Mesenteric fat pad (tissue), 1 donor: Measurements from ENCODE around the gene FOXJ1. TPM values are rescaled to one million over a fixed set of nuclear protein-coding genes. Genes with fewer than 3 reads are reported as not detected.

Source experiments
- DNase-seq: peaks from one replicate; pipeline ENCODE4 v3.0.0-alpha.2; 2020; ENCODE audit warnings: low spot score
- total RNA-seq: library from RNA; stranded (reverse); fragmentation: NEBNext Ultra II Directional; extraction: Animal tissue kit (Norgen Biotek cat#: 25700); gene quantifications from one replicate; pipeline ENCODE4 v1.2.1, GENCODE V29; 2021
- donor health status: DM: yes; HTN: yes; CAD: no.

FOXJ1 gene
- total RNA-seq, 1 donor from 2014 or later: 0.16 TPM

DNA sequence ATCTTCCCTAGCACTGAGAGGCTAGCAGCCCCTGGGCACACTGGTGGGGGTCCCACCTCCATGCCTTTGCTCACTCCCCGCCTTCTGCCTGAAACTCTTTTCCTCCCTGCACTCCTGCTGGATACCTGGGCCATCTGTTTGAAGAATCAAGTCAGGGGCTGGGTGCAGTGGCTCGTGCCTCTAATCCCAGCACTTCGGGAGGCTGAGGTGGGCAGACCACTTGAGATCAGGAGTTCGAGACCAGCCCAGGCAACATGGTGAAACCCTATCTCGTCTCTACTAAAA lies 15.7 kb downstream of the FOXJ1 start:
- DNase-seq: no peak

DNA sequence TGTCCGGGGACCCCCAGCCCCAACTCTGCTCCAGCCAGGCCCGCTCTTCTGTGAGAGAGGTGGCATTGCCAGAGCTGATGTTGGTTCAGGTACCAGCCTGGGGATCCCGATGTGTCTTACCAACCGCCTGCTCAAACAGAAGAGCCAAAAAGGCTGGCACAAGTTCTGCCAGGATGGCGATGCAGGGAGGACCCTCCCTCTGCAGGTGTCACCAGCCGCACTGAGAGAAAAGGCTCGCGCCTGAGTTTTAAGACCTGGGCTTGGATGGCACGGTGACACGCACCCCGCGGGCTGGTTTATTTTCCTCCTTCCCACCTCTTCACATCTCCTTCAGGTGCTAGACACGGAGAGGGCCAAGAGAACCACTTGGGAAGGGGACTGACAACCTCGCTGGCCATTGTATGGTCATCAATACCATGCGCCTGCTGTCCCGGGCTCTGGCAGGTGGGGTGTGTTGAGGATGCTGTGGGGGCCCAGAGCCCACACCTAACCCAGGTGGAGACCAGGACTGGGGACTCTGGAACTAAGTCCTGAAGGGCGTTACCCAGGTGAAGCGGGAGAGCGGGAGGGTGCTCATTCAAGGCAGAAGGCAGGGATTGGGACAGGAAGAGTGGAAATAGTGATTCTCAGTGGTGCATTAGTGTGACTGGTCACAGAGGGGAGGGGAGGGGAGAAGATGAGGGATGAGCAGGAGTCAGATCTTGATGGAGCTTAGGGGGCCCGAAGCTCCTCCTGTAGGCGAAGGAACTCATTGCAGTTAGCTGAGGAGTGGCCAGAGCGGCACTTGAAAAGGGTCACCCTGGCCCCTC lies 16.3 kb downstream of the FOXJ1 start:
- no peak for DNase-seq

DNA sequence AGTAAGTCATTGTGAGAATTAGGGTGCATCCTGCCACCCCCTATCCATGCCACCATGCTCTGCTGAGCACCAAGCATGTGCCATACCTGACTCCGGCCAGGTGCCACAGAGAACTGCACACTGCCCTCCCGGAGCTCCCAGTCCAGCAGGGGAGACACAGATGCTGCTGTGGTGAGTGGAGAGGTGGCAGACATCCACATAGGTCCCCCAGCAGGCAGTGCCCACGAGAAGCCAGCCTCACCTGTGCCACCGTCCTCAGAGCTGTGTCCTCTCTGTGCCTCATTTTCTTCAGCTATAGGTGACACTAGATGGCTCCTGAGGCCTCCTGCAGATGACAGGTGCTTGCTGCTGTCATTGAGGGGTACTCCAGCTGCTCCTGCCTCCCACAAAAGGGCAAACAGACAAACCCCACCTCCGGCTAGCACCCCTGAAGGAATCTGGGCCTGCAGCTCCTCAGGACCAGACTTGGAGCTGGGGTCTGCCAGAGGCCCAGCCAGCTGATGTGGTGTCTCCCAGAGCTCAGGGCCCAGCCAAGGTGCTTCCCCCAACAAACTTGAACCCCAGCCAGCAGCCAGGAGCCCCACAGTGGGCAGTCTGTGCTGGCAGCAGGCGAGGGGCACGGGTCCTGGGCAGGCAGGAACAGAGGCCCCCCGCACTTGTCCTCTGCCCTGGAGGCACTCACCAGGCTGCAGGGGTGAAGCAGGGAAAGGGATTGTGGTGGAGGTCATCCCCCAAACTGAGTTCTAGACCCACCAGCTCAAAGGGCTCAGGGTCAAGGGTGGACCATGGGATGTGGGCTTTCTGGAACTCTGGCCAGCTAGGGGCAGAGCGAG lies 17.1 kb downstream of the FOXJ1 start:
- no peak for DNase-seq

DNA sequence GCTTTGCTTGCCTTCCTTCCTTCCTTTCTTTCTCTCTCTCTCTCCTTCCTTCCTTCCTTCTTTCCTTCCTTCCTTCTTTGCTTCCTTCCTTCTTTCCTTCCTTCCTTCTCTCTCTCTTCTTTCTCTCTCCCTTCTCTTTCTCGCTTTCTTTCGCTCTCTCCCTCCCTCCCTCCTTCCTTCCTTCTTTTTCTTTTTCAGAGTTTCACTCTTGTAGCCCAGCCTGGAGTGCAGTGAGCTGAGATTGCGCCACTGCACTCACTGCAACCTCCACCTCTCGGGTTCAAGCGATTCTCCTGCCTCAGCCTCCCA lies 17.9 kb downstream of the FOXJ1 start:
- DNase-seq: no peak

DNA sequence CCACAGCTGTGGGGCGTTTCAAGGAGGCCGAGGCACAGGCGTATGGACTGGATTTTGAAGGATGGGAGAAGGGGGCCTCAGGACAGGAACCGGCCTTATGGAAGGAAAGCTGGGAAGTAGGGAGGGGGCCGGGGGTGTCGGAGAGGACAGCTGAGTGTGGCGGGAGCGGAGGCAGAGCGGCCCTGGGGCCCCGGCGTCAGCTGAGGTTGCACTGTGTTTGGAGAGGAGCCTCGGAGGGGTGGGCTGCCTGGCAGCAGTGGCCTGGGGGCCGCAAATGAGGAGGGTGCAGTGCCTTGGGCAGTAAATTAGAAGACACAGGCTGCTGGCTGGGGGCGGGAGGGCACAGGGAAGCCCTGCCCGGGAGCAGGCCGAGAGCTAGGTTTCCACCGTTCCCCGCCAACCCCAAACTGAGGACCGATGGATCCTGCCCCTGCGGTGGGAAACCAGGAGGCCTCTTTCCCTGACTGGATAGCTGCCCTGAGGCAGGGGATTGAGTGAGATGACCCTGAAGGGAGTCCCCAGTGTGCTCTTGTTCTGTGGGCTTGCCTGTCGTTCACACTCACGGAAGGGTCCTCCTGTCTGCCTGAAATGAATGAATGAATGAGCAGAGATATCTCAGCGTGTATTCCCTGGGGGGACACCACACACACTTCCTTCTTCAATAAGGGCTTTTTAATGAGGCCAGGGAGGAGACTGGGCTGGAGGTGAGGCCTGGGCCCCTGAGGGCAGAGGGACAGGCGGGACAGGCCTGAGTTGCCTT lies 18.4 kb downstream of the FOXJ1 start:
- no peak for DNase-seq

DNA sequence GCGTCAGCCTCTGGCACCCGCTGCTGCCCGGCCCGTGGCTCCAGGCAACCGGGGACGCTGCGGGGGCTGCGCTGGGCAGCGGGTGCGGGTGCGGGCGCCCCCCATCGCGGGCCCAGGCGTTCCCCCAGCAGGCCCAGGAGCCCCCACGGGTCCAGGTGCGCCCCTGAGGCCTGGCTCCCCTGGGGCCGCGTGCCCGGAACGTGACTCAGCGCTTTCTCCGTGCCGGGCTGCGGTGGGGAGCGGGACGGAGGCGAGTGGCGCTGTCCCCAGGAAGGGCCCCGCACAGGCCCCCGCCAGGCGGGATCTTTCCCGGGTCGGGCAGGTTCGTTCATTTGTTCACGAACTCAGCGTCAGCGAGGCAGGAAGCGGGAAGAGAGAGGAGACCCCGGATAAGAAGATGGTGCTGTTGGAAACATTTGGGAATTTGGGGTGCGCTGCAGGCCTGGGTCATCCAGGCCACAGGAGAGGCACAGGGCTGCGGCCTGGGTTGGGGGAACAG lies 19.1 kb downstream of the FOXJ1 start:
- DNase-seq: no peak

DNA sequence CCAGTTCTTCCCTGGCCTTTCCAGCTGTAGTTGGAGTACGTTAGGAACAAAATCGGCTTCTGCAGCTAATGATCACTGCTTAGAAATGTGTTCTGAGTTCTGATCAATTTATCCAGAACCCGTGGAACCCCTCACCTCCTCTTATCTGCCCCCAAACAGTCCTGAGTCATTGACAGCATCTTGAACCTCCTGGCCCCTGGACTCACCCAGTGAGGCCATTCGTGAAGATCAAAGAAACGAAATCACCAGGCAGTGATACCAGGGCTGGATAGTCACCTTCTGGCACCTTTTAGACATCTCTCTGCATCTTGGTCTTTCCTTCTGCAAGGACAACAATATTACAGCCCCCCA lies 20.4 kb downstream of the FOXJ1 start:
- DNase-seq: no peak

DNA sequence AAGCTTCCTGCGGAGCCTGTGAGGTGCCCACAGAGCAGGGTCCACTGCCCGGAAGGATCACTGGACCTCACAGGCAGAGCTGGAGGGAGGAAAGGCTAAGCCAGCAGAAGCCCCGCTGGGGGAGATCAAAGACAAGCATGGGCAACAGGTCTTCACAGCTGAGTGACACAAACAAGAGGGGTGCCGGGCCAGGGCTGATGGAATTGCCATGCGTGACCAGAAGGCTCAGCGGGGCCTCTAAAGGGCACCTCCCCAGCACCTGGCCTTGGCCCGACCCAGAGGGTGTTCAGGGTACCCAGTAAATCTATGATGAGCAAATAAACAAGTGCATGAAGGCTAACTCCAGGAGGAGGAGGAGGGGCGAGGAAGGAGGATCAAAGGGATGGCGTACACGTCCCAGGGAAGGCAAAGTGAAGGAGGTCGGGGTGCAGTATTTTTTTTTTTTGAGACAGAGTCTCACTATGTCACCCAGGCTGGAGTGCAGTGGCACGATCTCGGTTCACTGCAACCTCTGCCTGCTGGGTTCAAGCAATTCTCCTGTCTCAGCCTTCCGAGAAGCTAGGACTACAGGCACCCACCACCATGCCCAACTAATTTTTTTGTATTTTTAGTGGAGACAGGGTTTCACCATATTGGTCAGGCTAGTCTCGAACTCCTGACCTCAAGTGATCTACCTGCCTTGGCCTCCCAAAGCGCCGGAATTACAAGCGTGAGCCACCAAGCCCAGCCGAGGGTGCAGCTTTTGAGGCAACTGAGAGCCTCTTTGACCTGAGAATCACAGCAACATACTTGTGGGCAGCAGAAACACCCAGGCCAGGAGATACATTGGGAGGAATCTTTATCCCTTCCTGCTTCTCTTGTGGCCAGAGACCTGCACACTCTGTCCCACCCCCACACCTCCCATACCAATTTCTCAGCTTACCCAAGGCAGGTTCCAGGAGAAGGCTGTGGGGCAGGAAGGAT lies 21.4 kb downstream of the FOXJ1 start:
- DNase-seq: no peak

DNA sequence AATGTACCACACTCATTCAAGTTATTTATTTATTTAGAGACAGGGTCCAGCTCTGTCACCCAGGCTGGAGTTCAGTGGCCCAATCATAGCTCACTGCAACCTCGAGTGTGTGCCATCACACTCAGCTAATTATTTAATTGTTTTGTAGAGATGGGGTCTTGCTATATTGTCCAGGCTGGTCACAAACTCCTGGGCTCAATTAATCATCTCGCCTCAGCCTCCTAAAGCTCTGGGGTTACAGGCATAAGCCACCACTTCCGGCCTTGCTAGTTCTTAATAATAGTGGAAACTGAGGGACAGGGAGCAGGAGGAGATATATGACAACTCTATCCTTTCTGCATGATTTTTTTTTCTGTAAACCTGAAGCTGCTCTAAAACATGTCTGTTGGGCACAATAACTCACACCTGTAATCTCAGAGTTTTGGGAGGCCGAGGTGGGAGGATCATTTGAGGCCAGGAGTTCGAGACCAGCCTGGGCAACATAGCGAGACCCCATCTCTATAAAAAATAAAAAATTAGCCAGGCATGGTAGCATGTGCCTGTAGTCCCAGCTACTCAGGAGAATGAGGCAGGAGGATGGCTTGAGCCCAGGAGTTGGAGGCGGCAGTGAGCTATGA lies 25.8 kb downstream of the FOXJ1 start:
- no peak for DNase-seq

DNA sequence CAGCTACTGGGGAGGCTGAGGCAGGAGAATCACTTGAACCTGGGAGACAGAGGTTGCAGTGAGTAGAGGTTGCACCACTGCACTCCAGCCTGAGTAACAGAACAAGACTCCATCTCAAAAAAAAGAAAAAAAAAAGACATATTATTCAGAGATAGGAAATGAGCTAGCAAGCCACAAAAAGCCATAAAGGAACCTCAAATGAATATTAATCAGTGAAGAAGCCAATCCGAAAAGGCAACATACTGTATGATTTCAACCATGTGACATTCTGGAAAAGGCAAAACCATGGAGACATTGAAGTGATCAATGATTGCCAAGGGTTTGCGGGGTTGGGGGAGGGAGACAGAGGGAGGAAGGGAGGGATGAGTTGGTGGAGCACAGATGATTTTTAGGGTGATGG lies 29.1 kb downstream of the FOXJ1 start:
- DNase-seq: no peak

DNA sequence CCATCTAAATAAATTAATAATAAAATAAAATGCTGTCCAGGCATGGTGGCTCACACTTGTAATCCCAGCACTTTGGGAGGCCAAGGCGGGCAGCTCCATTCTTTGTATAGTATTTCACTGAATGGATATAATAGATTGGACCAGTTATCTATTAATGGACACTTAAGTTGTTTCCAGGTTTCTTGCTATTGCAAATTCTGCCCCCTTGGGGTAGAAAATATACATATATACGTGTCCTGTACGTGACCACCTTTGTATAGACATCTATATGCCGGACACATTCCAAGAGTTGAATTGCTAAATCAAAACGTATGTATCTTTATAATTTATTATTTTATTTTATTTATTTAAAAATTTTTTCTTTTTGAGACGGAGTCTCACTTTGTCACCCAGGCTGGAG lies 33.5 kb downstream of the FOXJ1 start:
- DNase-seq: no peak

DNA sequence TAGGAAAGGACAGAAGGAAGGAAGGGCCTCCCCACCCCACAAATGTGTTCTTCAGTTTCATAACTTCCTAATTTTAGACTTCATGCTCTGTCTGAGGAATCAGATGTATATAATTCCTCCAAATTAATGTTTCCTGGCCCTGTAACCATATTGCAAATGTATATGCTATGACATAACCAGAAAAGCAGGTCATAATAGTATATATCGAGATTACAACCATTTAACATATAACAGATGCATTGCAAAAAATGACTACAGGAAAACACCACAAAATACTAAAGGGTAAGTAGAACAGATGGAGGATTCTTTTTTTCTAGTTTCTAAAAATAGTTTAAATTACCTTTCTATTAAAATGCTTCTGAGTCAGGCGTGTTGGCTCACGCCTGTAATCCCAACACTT lies 34.3 kb downstream of the FOXJ1 start:
- DNase-seq: no peak

DNA sequence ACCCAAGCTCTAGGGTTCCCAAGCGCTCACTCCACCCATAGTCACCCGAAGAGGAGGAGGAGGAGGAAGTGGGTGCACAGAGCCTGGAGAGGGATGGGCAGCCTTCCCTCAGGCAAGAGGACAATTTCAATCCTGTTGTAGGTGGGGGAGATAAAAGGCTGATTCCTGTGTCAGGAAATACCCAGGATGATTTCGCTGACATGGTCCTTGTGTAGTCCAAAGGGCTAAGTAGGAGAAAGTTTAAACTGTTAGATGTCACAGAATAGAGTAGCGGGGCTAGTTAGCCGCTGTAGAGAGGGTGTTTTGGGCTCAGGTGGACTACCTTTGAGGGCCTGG lies 36.2 kb downstream of the FOXJ1 start:
- no peak for DNase-seq

DNA sequence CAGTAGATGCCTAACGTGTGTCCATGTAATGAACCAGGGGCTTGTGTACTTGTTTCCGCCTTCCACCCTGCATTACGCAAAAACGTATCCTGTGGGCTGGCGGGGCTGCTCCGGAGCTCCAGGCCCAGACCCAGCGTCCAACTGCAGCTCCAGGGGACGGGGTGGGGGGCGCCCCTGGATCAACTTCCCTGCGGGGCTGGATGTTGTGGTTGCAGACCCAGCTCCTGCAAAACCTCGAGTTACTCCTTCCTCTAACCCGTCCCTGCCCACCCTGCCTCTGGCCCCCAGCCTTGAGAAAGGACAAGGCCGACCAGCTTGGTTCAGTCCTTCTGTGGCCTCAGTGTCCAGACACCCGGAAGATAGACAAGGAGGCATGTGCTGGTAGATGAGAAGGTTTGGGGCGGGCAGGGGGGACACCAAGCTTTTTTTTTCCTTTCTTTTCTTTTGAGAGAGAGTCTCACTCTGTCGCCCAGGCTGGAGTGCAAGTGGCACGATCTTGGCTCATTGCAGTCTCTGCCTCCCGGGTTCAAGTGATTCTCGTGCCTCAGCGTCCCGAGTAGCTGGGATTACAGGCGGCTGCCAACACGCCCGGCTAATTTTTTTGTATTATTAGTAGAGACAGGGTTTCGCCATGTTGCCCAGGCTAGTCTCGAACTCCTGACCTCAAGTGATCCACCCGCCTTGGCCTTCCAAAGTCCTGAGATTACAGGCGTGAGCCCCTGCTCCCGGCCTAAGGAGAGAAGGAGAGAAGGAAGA lies 36.7 kb downstream of the FOXJ1 start:
- DNase-seq: no peak

DNA sequence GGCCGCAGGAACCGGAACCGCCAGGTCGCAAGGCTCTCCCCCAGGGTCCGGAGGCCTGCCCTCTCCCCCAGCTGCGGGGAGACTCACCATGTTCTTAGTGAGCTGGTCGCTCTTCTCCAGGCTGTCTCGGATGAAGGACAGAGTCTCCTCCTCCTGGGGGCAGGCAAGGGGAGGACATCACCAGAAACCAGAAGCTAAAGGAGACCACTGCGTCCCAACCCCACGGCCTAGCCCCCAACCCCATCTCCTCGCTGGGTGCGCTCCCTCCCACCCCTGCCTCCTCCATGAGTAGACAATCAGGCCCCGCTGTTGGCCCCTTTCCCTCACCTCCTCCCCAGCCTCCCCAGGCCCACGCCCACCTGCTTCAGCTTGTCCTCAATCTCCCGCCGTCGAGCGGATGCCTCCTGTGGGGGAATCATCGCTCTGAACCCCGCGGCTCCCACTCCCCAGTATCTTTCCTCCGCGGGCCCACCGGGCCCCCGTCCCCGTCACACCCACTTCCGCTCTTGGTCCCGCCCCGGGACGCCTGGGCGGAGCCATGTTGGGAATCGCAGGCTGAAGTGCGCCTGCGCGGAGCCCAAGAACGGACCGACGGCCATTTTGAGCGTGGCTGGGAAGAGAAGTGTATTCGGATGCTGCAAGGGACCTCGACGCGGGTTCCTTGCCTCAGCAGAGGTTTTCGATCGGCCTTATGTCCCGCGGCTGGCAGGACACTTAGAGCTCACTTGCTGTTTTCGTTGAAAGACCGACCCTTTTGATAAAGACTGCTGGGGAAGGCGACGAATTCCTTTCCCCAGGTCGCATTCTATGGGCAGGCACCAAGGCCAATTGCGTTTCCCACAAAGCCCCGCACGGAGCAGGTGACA lies 37.5 kb downstream of the FOXJ1 start, which contains the start of gene EXOC7:
TSS of gene EXOC7 (minus strand) at position 514 of the 866 bp plus-strand sequence. CDS start at position 419, 95 bp downstream.
- DNase-seq: peak; percentile 98

DNA sequence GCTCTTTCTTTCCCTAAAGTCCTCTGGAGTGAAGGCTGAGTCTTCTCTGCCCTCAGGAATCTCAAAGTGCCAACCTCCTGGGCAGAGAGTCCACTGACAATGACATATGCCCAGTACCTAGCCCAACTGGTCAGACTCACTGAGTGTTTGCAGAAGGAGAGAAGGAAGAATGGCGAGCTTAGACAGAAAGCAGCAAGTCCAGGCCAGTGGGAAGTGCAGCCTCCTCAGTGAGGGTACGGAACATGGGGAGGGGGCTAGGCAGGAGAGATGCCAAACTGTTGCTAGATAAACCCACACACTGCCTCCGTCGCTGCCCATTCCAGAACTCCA lies 38.1 kb downstream of the FOXJ1 start:
- DNase-seq: no peak

DNA sequence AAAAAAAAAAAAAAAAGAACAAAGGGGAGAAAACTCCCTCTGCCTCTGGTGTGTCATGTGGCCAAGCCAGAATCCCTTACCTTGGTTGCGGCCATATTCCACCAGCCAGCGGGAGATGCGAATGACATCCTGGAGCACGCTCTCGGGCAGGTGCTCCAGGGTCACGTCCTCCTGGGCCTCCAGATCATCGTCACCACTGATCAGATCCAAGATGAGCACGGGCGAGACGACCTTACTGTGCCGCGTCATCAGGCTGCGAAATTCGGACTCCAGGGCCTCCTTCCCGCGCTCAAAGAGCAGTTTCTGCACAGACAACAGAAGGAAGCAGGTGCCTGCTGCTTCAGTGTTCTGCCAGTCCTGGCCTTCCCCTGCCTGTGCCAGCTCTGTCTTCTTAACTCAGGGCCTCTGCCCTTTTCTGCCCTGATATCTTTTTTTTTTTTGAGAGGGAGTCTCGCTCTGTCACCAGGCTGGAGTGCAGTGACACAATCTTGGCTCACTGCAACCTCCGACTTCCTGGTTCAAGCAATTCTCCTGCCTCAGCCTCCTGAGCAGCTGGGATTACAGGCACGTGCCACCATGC lies 43.2 kb downstream of the FOXJ1 start:
- no peak for DNase-seq

DNA sequence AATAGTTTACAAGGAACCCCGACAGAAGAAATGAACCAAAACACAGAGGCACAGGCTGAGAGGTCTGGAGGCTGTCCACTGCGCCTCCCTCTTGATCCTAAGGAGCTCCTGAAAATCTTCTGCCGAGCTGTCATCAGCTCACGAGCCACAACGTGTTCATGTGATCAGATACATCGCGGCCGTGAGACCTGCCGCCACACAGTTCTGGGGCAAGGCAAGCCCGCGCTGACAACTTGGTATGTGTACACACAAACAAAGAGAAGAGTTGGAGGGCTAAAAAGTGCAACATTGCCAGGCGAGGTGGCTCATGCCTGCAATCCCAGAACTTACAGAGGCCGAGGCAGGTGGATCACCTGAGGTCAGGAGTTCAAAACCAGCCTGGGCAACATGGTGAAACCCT lies 45.1 kb downstream of the FOXJ1 start:
- no peak for DNase-seq

DNA sequence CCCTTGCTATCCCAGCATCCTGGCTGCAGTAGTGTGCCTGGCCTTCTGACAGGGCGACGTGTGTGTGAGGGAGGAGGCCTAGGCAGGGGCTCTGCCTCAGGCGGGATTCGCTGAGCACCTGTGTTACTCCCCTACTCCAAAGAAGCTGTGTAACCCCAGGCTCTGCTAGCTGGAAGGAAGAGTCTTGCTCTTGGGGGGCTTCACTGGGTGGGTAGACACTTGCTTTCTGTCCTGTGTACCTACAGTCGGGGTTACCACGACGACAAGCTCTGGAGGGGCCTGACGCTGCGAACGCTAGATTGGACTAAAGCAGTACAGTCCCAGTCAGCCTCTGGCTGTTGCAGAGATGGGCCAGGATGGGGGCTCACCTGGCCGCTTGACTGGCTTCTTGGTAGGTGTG lies 47.0 kb downstream of the FOXJ1 start:
- DNase-seq: no peak
